K562 (cell line): Measurements from ENCODE around the gene TDRD9. TPM values are rescaled to one million over a fixed set of nuclear protein-coding genes. Genes with fewer than 3 reads are reported as not detected.

Experiments
- ATF3 ChIP-seq, 2 experiments: fragments of 450-650 bp in 1 of 2; sonication (generic) in 1 of 2; formaldehyde crosslinking in 1 of 2; IDR thresholded peaks in 1 of 2; conservative IDR thresholded peaks in 1 of 2; 2 replicates each; pipeline versions ENCODE4 v1.6.1 to v1.8.1; 2016 to 2023; ENCODE audit warnings: mild to moderate bottlenecking in 2 of 2, moderate library complexity in 2 of 2, inconsistent platforms in 1 of 2, missing genetic modification reagents in 1 of 2
- CBX2 ChIP-seq: fragments of 200-600 bp; sonication (generic); IDR thresholded peaks from one replicate; pipeline ENCODE4 v1.6.1; 2012; ENCODE audit warnings: mild to moderate bottlenecking, low read length, inconsistent platforms; ENCODE audit not compliant: insufficient read depth, poor library complexity, severe bottlenecking
- DLX4 ChIP-seq: fragments of 250-450 bp; sonication (Bioruptor Pico); IDR thresholded peaks from 2 replicates; pipeline ENCODE4 v1.6.1; 2021; ENCODE audit warnings: mild to moderate bottlenecking
- EHMT2 ChIP-seq: fragments of 450-650 bp; IDR thresholded peaks from 2 replicates; pipeline ENCODE4 v1.6.1; 2018; ENCODE audit warnings: antibody characterized with exemption
- HLTF ChIP-seq: fragments of 450-650 bp; IDR thresholded peaks from 2 replicates; pipeline ENCODE4 v1.6.1; 2016
- HMGXB4 ChIP-seq: sonication (generic); formaldehyde crosslinking; IDR thresholded peaks from 2 replicates; pipeline ENCODE4 v1.8.1; 2023; ENCODE audit warnings: mild to moderate bottlenecking, missing genetic modification reagents
- KLF16 ChIP-seq: IDR thresholded peaks from 2 replicates; pipeline ENCODE4 v1.6.1; 2016; ENCODE audit warnings: antibody characterized with exemption
- MTA1 ChIP-seq: fragments of 450-650 bp; IDR thresholded peaks from 2 replicates; pipeline ENCODE4 v1.6.1; 2017; ENCODE audit warnings: borderline replicate concordance
- TFAP4 ChIP-seq: sonication (generic); formaldehyde crosslinking; IDR thresholded peaks from 2 replicates; pipeline ENCODE4 v1.8.0; 2022; ENCODE audit warnings: missing genetic modification reagents, mild to moderate bottlenecking, moderate library complexity, borderline replicate concordance
- ZBTB33 ChIP-seq: sonication (generic); formaldehyde crosslinking; IDR thresholded peaks from 2 replicates; pipeline ENCODE4 v1.8.1; 2023; ENCODE audit warnings: mild to moderate bottlenecking, missing genetic modification reagents
- polyA plus RNA-seq, 8 experiments: library from polyadenylated mRNA; depleted of rRNA in 4 of 8; stranded (reverse) in 5 of 8; unstranded in 3 of 8; fragments of >200 nt; fragmentation: Nextera tagmentation in 2 of 8; fragmentation: Illumina TruSeq in 1 of 8; extraction: Ambion mirVana in 2 of 8; extraction: Trizol in 1 of 8; gene quantifications; 2 replicates each; pipeline versions ENCODE4 v1.2.1 to v1.2.3, GENCODE V29; 2011 to 2014; ENCODE audit warnings: inconsistent platforms in 1 of 8, missing spikeins in 1 of 8
- total RNA-seq, 7 experiments: library from RNA; depleted of rRNA in 6 of 7; stranded (reverse); fragments of >200 nt in 6 of 7; fragmentation: Illumina TruSeq in 2 of 7; extraction: Trizol in 2 of 7; gene quantifications; 2 replicates each; pipeline versions ENCODE4 v1.2.1 to v1.2.3, GENCODE V29; 2011 to 2021; ENCODE audit warnings: low replicate concordance in 1 of 7
- TF ChIP-seq, protein P1 (sequence below), 2 experiments: fragments of 450-650 bp; IDR thresholded peaks; 2 replicates each; pipeline ENCODE4 v1.6.1; 2016; ENCODE audit warnings: mild to moderate bottlenecking in 2 of 2, borderline replicate concordance in 1 of 2, low read depth in 1 of 2, moderate library complexity in 1 of 2

Gene TDRD9
- total and polyA plus RNA-seq, 9 of the 15 experiments (the other 6 are each of a cell fraction or from before 2014, with no cell fraction given): 0.04 to 0.14 (median 0.04) TPM; not detected in 5

GRCh38 chr14:103889313-103890051, 38.8 kb upstream of the TDRD9 start (continued):
- TF ChIP-seq, protein P1, sequence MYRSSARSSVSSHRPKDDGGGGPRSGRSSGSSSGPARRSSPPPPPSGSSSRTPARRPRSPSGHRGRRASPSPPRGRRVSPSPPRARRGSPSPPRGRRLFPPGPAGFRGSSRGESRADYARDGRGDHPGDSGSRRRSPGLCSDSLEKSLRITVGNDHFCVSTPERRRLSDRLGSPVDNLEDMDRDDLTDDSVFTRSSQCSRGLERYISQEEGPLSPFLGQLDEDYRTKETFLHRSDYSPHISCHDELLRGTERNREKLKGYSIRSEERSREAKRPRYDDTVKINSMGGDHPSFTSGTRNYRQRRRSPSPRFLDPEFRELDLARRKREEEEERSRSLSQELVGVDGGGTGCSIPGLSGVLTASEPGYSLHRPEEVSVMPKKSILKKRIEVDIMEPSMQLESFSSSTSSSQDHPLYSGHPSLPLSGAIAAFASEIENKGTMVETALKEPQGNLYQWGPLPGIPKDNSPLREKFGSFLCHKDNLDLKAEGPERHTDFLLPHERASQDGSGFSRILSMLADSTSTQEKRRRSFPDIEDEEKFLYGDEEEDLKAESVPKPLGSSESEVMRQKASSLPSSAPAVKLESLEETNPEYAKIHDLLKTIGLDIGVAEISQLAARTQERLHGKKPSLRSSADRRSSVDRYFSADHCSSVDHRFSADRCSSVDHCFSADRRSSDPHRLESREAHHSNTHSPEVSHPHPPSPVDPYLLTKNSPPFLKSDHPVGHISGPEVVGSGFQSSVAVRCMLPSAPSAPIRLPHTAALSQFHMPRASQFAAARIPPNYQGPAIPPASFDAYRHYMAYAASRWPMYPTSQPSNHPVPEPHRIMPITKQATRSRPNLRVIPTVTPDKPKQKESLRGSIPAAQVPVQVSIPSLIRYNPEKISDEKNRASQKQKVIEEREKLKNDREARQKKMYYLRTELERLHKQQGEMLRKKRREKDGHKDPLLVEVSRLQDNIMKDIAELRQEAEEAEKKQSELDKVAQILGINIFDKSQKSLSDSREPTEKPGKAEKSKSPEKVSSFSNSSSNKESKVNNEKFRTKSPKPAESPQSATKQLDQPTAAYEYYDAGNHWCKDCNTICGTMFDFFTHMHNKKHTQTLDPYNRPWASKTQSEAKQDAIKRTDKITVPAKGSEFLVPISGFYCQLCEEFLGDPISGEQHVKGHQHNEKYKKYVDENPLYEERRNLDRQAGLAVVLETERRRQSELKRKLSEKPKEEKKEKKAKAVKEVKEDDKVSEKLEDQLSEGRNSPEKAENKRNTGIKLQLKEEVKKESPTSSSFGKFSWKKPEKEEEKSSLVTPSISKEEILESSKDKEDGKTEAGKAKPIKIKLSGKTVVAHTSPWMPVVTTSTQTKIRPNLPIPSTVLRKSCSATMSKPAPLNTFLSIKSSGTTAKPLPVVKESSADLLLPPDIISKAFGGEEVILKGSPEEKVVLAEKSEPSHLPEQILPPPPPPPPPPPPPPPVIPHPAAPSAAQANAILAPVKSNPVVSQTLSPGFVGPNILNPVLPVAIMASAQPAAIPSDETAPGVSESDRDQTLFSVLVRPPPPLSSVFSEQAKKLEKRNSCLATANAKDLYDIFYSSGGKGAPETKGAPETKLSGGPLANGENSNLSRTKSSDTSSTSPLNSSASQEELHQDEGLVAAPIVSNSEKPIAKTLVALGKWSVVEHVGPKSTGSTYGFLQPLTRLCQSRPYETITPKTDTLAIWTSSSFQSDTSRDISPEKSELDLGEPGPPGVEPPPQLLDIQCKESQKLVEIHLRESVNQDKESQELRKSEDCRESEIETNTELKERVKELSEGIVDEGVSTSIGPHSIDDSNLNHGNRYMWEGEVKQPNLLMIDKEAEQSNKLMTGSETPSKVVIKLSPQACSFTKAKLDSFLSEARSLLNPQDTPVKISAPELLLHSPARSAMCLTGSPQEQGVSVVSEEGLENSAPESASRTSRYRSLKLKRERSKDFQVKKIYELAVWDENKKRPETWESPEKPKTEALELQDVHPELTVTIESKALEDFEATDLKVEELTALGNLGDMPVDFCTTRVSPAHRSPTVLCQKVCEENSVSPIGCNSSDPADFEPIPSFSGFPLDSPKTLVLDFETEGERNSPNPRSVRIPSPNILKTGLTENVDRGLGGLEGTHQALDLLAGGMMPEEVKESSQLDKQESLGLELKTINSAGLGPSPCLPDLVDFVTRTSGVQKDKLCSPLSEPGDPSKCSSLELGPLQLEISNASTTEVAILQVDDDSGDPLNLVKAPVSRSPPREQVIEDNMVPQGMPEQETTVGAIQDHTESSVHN (IDR thresholded peaks at IDR 0.05; ENCODE audit: borderline replicate concordance in 1 of 2, low read depth in 1 of 2): no peak
- TF ChIP-seq ZBTB33 (CRISPR knock-in tag) (0 out of 2 replicates have a peak, but pooled peaks have one; percentile 18), DLX4 (CRISPR knock-in tag) (no peak), HLTF (no peak), ATF3 (IDR thresholded peaks at IDR 0.05) (peak; percentile 37; the same call in 1 of the 2 replicates), ATF3 (CRISPR knock-in tag; conservative IDR thresholded peaks at IDR 0.05) (no peak), HMGXB4 (CRISPR knock-in tag) (no peak), TFAP4 (peak; percentile 27; the same call in 1 of the 2 replicates), KLF16 (no peak), MTA1 (no peak), CBX2 (no peak), EHMT2 (no peak)
